Liver (tissue), 3 donors: ENCODE results near the gene MLEC.

ENCODE experiments used
- CTCF ChIP-seq: fragments of 150-350 bp; IDR thresholded peaks from 2 replicates; pipeline ENCODE4 v1.5.1; 2017; ENCODE audit warnings: improper control_type of control experiment, low read depth, low read length; ENCODE audit not compliant: missing input control
- REST ChIP-seq: IDR thresholded peaks from 2 replicates; pipeline ENCODE4 v1.6.1; 2016; ENCODE audit warnings: antibody characterized with exemption, mild to moderate bottlenecking
- SP1 ChIP-seq: IDR thresholded peaks from 2 replicates; pipeline ENCODE4 v1.6.1; 2018; ENCODE audit warnings: antibody characterized with exemption, mild to moderate bottlenecking
- donor health status: healthy.
- donor health status: healthy.

- TF ChIP-seq CTCF: no peak
- TF ChIP-seq REST: no peak
- no peak for TF ChIP-seq SP1
These were observed 10.4 kb downstream of the MLEC start for GRCh38 chr12:120697344-120697743.
